WTC11 (cell line): ENCODE measurements around the gene CDK10. TPM values are rescaled to one million over a fixed set of nuclear protein-coding genes. Genes with fewer than 3 reads are reported as not detected.

Experiments used
- ATAC-seq: fragments of 200-7000 bp; cut with Tn5 transposase; 2 replicates; pipeline ENCODE4 v1.10.0; 2021; ENCODE audit warnings: mild to moderate bottlenecking, moderate library complexity
- CTCF ChIA-PET: fragments of 300-600 bp; sonication (Branson Sonifier 250); formaldehyde crosslinking; loops from one replicate; lab custom pipeline; 2021; ENCODE audit warnings: antibody characterized with exemption; lab: Charles Lee
- POLR2A ChIA-PET: fragments of 350-600 bp; sonication (Branson Sonifier 250); formaldehyde crosslinking; loops from one replicate; lab custom pipeline; 2021; ENCODE audit warnings: antibody characterized with exemption; lab: Charles Lee
- DNase-seq: peaks from one replicate; pipeline ENCODE4 v3.0.0; 2021; ENCODE audit warnings: low spot score
- H3K27ac Mint-ChIP-seq: 2 replicates; pipeline ENCODE4 v1.8.0; 2021; ENCODE audit warnings: mixed read lengths
- H3K27me3 Mint-ChIP-seq: 2 replicates; pipeline ENCODE4 v1.8.0; 2021; ENCODE audit warnings: low read depth, mild to moderate bottlenecking, moderate library complexity, mixed read lengths
- H3K36me3 Mint-ChIP-seq: 2 replicates; pipeline ENCODE4 v1.8.0; 2021; ENCODE audit warnings: mixed read lengths
- H3K4me1 Mint-ChIP-seq: 2 replicates; pipeline ENCODE4 v1.8.0; 2022; ENCODE audit warnings: mixed read lengths
- H3K4me3 Mint-ChIP-seq: 2 replicates; pipeline ENCODE4 v1.8.0; 2021; ENCODE audit warnings: mild to moderate bottlenecking, moderate library complexity, mixed read lengths
- H3K9me3 Mint-ChIP-seq: 2 replicates; pipeline ENCODE4 v1.8.0; 2021; ENCODE audit warnings: mixed read lengths
- AR ChIP-seq: fragments of 250-450 bp; sonication (Bioruptor Pico); IDR thresholded peaks from 2 replicates; pipeline ENCODE4 v1.9.0; 2021; ENCODE audit warnings: mild to moderate bottlenecking
- ARID4B ChIP-seq: sonication (generic); formaldehyde crosslinking; IDR thresholded peaks from 2 replicates; pipeline ENCODE4 v1.8.0; 2023; ENCODE audit warnings: missing genetic modification reagents, mild to moderate bottlenecking, borderline replicate concordance
- ATF6 ChIP-seq: sonication (generic); formaldehyde crosslinking; IDR thresholded peaks from 2 replicates; pipeline ENCODE4 v1.8.1; 2023; ENCODE audit warnings: mild to moderate bottlenecking, missing genetic modification reagents
- CBFB ChIP-seq: sonication (generic); formaldehyde crosslinking; IDR thresholded peaks from 2 replicates; pipeline ENCODE4 v1.8.1; 2022; ENCODE audit warnings: mild to moderate bottlenecking, low read depth, missing genetic modification reagents
- CDX4 ChIP-seq: fragments of 250-450 bp; sonication (Bioruptor Pico); IDR thresholded peaks from 2 replicates; pipeline ENCODE4 v1.9.0; 2021; ENCODE audit warnings: moderate library complexity, mild to moderate bottlenecking, inconsistent platforms, borderline replicate concordance
- CREM ChIP-seq: sonication (generic); formaldehyde crosslinking; IDR thresholded peaks from 2 replicates; pipeline ENCODE4 v1.8.1; 2022; ENCODE audit warnings: mild to moderate bottlenecking, missing genetic modification reagents, moderate library complexity
- EMX1 ChIP-seq: fragments of 250-450 bp; sonication (Bioruptor Pico); IDR thresholded peaks from 2 replicates; pipeline ENCODE4 v1.8.0; 2021; ENCODE audit warnings: mild to moderate bottlenecking
- ESRRA ChIP-seq: sonication (generic); formaldehyde crosslinking; IDR thresholded peaks from 2 replicates; pipeline ENCODE4 v1.8.1; 2022; ENCODE audit warnings: mild to moderate bottlenecking, missing genetic modification reagents, borderline replicate concordance
- ETV6 ChIP-seq: sonication (generic); formaldehyde crosslinking; IDR thresholded peaks from 2 replicates; pipeline ENCODE4 v1.8.1; 2022; ENCODE audit warnings: mild to moderate bottlenecking, missing genetic modification reagents
- GRHL2 ChIP-seq: fragments of 250-450 bp; sonication (Bioruptor Pico); IDR thresholded peaks from 2 replicates; pipeline ENCODE4 v1.8.0; 2022; ENCODE audit warnings: mild to moderate bottlenecking, moderate library complexity; ENCODE audit not compliant: insufficient replicate concordance, severe bottlenecking
- GTF2I ChIP-seq: fragments of 250-450 bp; sonication (Bioruptor Pico); conservative IDR thresholded peaks from 2 replicates; pipeline ENCODE4 v1.4.0; 2021; ENCODE audit warnings: mild to moderate bottlenecking
- IRF2 ChIP-seq: sonication (generic); formaldehyde crosslinking; IDR thresholded peaks from 2 replicates; pipeline ENCODE4 v1.8.0; 2022; ENCODE audit warnings: low read depth, missing genetic modification reagents, borderline replicate concordance
- JAZF1 ChIP-seq: fragments of 250-450 bp; sonication (Bioruptor Pico); IDR thresholded peaks from 2 replicates; pipeline ENCODE4 v1.9.0; 2021; ENCODE audit warnings: moderate library complexity, mild to moderate bottlenecking, inconsistent platforms
- NFE2L1 ChIP-seq: sonication (generic); formaldehyde crosslinking; IDR thresholded peaks from 2 replicates; pipeline ENCODE4 v1.8.1; 2023; ENCODE audit warnings: missing genetic modification reagents
- PREB ChIP-seq: sonication (generic); formaldehyde crosslinking; IDR thresholded peaks from 2 replicates; pipeline ENCODE4 v1.8.1; 2022; ENCODE audit warnings: mild to moderate bottlenecking, missing genetic modification reagents, moderate library complexity, borderline replicate concordance
- SOX15 ChIP-seq: fragments of 250-450 bp; sonication (Bioruptor Pico); IDR thresholded peaks from 2 replicates; pipeline ENCODE4 v1.9.0; 2021; ENCODE audit warnings: mild to moderate bottlenecking
- TEAD1 ChIP-seq: sonication (generic); formaldehyde crosslinking; IDR thresholded peaks from 2 replicates; pipeline ENCODE4 v1.8.0; 2022; ENCODE audit warnings: mild to moderate bottlenecking, missing genetic modification reagents
- ZNF138 ChIP-seq: sonication (generic); formaldehyde crosslinking; conservative IDR thresholded peaks from 2 replicates; pipeline ENCODE4 v1.8.1; 2022; ENCODE audit warnings: mild to moderate bottlenecking, moderate library complexity, missing genetic modification reagents
- ZNF396 ChIP-seq: fragments of 250-450 bp; sonication (Bioruptor Pico); IDR thresholded peaks from 2 replicates; pipeline ENCODE4 v1.8.0; 2021; ENCODE audit warnings: mild to moderate bottlenecking, moderate library complexity, borderline replicate concordance
- total RNA-seq: library from RNA; stranded (reverse); gene quantifications from 3 replicates; pipeline ENCODE4 v1.2.3, GENCODE V29; 2021

Gene CDK10
- total RNA-seq, 1 experiment from 2014 or later: 102 TPM

- H3K4me1 Mint-ChIP-seq: no peaks in the 10 kb centered on the region
These were observed 52.2 kb downstream of the CDK10 start for GRCh38 chr16:89738538-89739317.

GRCh38 chr16:89739383-89739782 is 52.9 kb downstream of the CDK10 start:
- no peak for DNase-seq
- H3K9me3 Mint-ChIP-seq: no peaks in the 10 kb centered on the region
- POLR2A ChIA-PET: no interaction called here
- H3K36me3 Mint-ChIP-seq: peaks cover 72% of the 10 kb centered on the region
- TF ChIP-seq ESRRA (CRISPR knock-in tag) (no peak), ZNF396 (no peak), TEAD1 (CRISPR knock-in tag) (no peak), NFE2L1 (CRISPR knock-in tag) (no peak), EMX1 (CRISPR knock-in tag) (no peak), GRHL2 (CRISPR knock-in tag) (no peak), PREB (CRISPR knock-in tag) (no peak), ATF6 (CRISPR knock-in tag) (no peak), ZNF138 (CRISPR knock-in tag) (no peak), CREM (CRISPR knock-in tag) (no peak), CDX4 (CRISPR knock-in tag) (no peak), JAZF1 (no peak), CBFB (CRISPR knock-in tag) (no peak), SOX15 (no peak), AR (no peak)
- H3K4me1 Mint-ChIP-seq: no peaks in the 10 kb centered on the region
- CTCF ChIA-PET: interaction anchor here (1.0 to 1.7 kb wide), 4 partner anchors 10 to 39 kb away, joined by 3 to 16 read pairs (median 5); no protein-coding TSS in a partner anchor
- H3K27ac Mint-ChIP-seq: no peak overlapping the region
- no peak for ATAC-seq
- H3K4me3 Mint-ChIP-seq: no peak overlapping the region
- no peaks in the 10 kb centered on the region for H3K27me3 Mint-ChIP-seq

More at GRCh38 chr16:89738538-89739317, 52.2 kb downstream of the CDK10 start:
- CTCF ChIA-PET: interaction anchor here (1.0 to 1.7 kb wide), 4 partner anchors 9 to 39 kb away, joined by 3 to 16 read pairs (median 5); no protein-coding TSS in a partner anchor
- TF ChIP-seq IRF2 (CRISPR knock-in tag) (no peak), GTF2I (CRISPR knock-in tag) (no peak), ARID4B (CRISPR knock-in tag) (no peak), ETV6 (CRISPR knock-in tag) (no peak), TEAD1 (CRISPR knock-in tag) (no peak)
- TF ChIP-seq, all 79 proteins: peak for 0
- Mint-ChIP-seq H3K27ac (no peak overlapping the region), H3K36me3 (peaks cover 72% of the 10 kb centered on the region), H3K9me3 (no peaks in the 10 kb centered on the region), H3K27me3 (no peaks in the 10 kb centered on the region), H3K4me3 (no peak overlapping the region)
- no peak for DNase-seq
- peak; percentile 36 for ATAC-seq
- POLR2A ChIA-PET: no interaction called here
